Sigmoid colon (tissue), 7 donors: ENCODE data around the gene USP2. TPM values are rescaled to one million over a fixed set of nuclear protein-coding genes. Genes with fewer than 3 reads are reported as not detected.

Source experiments
- DNase-seq: peaks from one replicate; pipeline ENCODE4 v3.0.0-alpha.2; 2019
- H3K27ac ChIP-seq, 4 donors: fragments of 200-600 bp; sonication (generic); one replicate each; pipeline ENCODE4 v1.5.1; 2016 to 2019; ENCODE audit warnings: mild to moderate bottlenecking in 1 of 4
- H3K27me3 ChIP-seq, 3 donors: fragments of 200-600 bp; sonication (generic); one replicate each; pipeline ENCODE4 v1.5.1; 2019; ENCODE audit warnings: mild to moderate bottlenecking in 1 of 3
- H3K36me3 ChIP-seq, 4 donors: fragments of 200-600 bp; sonication (generic); one replicate each; pipeline ENCODE4 v1.5.1; 2016 to 2019
- H3K4me1 ChIP-seq, 4 donors: fragments of 200-600 bp; sonication (generic); one replicate each; pipeline ENCODE4 v1.5.1; 2017 to 2019
- H3K4me3 ChIP-seq, 4 donors: fragments of 200-600 bp; sonication (generic); one replicate each; pipeline ENCODE4 v1.5.1; 2017 to 2019; ENCODE audit warnings: mild to moderate bottlenecking in 2 of 4, moderate library complexity in 1 of 4
- H3K9me3 ChIP-seq, 4 donors: fragments of 200-600 bp in 3 of 4; sonication (generic) in 3 of 4; one replicate each; pipeline versions ENCODE4 v1.5.1 to v1.6.1; 2013 to 2019
- CTCF ChIP-seq, 4 experiments: fragments of 450-650 bp in 3 of 4; fragments of 200-600 bp in 1 of 4; IDR thresholded peaks; one replicate each; pipeline ENCODE4 v1.5.1; 2016 to 2019; ENCODE audit warnings: antibody characterized with exemption in 4 of 4, mild to moderate bottlenecking in 3 of 4, moderate library complexity in 2 of 4
- EP300 ChIP-seq, 4 donors: sonication (generic); formaldehyde crosslinking; IDR thresholded peaks; one replicate each; pipeline ENCODE4 v1.6.1; 2017; ENCODE audit warnings: antibody characterized with exemption in 4 of 4
- POLR2A ChIP-seq, 2 donors: fragments of 450-650 bp; IDR thresholded peaks; one replicate each; pipeline ENCODE4 v1.6.1; 2016; ENCODE audit warnings: antibody characterized with exemption in 2 of 2, mild to moderate bottlenecking in 2 of 2, moderate library complexity in 2 of 2
- POLR2AphosphoS5 ChIP-seq, 4 donors: sonication (generic); formaldehyde crosslinking; IDR thresholded peaks; one replicate each; pipeline ENCODE4 v1.6.1; 2017; ENCODE audit warnings: antibody characterized with exemption in 4 of 4
- WGBS, 2 donors: extraction: QIAGEN DNeasy Blood & Tissue Kit; methylation state at CpG; one replicate each; pipeline ENCODE4 v1.1.7; 2013; 5-methylcytosine and 5-hydroxymethylcytosine counted together
- intact Hi-C: fragments of 100-400 bp; cut with DNase I; formaldehyde crosslinking; loops from one replicate; pipeline ENCODE4 v1.15.1; 2023
- polyA plus RNA-seq, 3 donors: library from polyadenylated mRNA; stranded (reverse); fragments of 200-250 nt; gene quantifications; one replicate each; pipeline ENCODE4 v1.2.3, GENCODE V29; 2013
- total RNA-seq, 4 donors: library from RNA; depleted of rRNA; stranded (reverse); fragments of >200 nt; gene quantifications; one replicate each; pipeline ENCODE4 v1.1.0, GENCODE V29; 2016
- donor health status: healthy with polysubstance abuse.
- donor health status: Bipolar disorder and iron deficiency.
- donor health status: healthy.

USP2 gene
- 1 to 10 TPM in 3 of 4 donors, under 1 TPM in 1; 0.71 to 1.9 (median 1.5) TPM for total RNA-seq
- 10 to 100 TPM; 11.6 to 13.2 (median 13.0) TPM for polyA plus RNA-seq

GRCh38 chr11:119381181-119381988 is at the start of gene USP2:
TSS of gene USP2 (minus strand) at chr11:119381690. CDS start at chr11:119373480, 8,210 bp downstream.
- DNase-seq = peak; percentile 98
- Histone ChIP-seq H3K27me3 (no peaks in the 10 kb centered on the region), H3K27ac (peak within 1 kb of the TSS; percentile 20 to 79 (median 62)), H3K36me3 (no peaks in the 10 kb centered on the region), H3K9me3 (no peaks in the 10 kb centered on the region), H3K4me1 (peaks cover 0 to 22% (median 15%) of the 10 kb centered on the region in 4 donors), H3K4me3 (peak within 1 kb of the TSS; percentile 32 to 47 (median 40))
- TF ChIP-seq CTCF (IDR thresholded peaks at IDR 0.05) = peak; percentile 76 to 91 (median 88)
- TF ChIP-seq POLR2A (IDR thresholded peaks at IDR 0.05) = peak in 1 of 2 donors; percentile 41
- peak in 3 of 4 donors; percentile 62 to 92 (median 82) for TF ChIP-seq EP300 (IDR thresholded peaks at IDR 0.05)
- TF ChIP-seq POLR2AphosphoS5 (IDR thresholded peaks at IDR 0.05) = peak; percentile 25 to 85 (median 48)
- 0% methylated on average over 54 of the region's 54 CpGs for WGBS, 2 donors
- intact Hi-C loops = loop anchor here (1.0 to 5.0 kb wide), 2 partner anchors 25 to 39 kb away; partner anchors contain the start of gene C1QTNF5

- Histone ChIP-seq H3K9me3 (no peaks in the 10 kb centered on the region), H3K4me1 (peaks cover 0 to 32% (median 27%) of the 10 kb centered on the region in 4 donors), H3K4me3 (no peak overlapping the region), H3K36me3 (no peaks in the 10 kb centered on the region), H3K27ac (no peak overlapping the region), H3K27me3 (peaks cover 0 to 10% (median 9%) of the 10 kb centered on the region in 3 donors)
- DNase-seq = peak; percentile 73
- intact Hi-C loops = no loop called here
- WGBS, 2 donors = 81 to 83% methylated on average over 5 of the region's 5 CpGs
- TF ChIP-seq EP300 (IDR thresholded peaks at IDR 0.05) (no peak), CTCF (IDR thresholded peaks at IDR 0.05) (no peak), POLR2A (IDR thresholded peaks at IDR 0.05) (no peak), POLR2AphosphoS5 (IDR thresholded peaks at IDR 0.05) (no peak)
Observed at GRCh38 chr11:119427279-119427678, 45.8 kb upstream of the USP2 start.

- Histone ChIP-seq H3K4me3 (no peak overlapping the region), H3K36me3 (no peaks in the 10 kb centered on the region), H3K27ac (peak overlapping the region in 1 of 4 donors; percentile 73), H3K9me3 (no peaks in the 10 kb centered on the region), H3K27me3 (peaks cover 0 to 21% (median 17%) of the 10 kb centered on the region in 3 donors), H3K4me1 (peaks cover 0 to 42% (median 34%) of the 10 kb centered on the region in 4 donors)
- TF ChIP-seq POLR2A (IDR thresholded peaks at IDR 0.05) (no peak), EP300 (IDR thresholded peaks at IDR 0.05) (no peak), CTCF (IDR thresholded peaks at IDR 0.05) (no peak), POLR2AphosphoS5 (IDR thresholded peaks at IDR 0.05) (no peak)
- WGBS, 2 donors = 70 to 72% methylated on average over 4 of the region's 4 CpGs
- intact Hi-C loops = no loop called here
- no peak for DNase-seq
Observed at GRCh38 chr11:119426142-119426541, 44.7 kb upstream of the USP2 start.

GRCh38 chr11:119424775-119425174 is 43.3 kb upstream of the USP2 start:
- DNase-seq = no peak
- Histone ChIP-seq H3K4me1 (peaks cover 0 to 51% (median 36%) of the 10 kb centered on the region in 4 donors), H3K36me3 (no peaks in the 10 kb centered on the region), H3K27me3 (peaks cover 0 to 32% (median 21%) of the 10 kb centered on the region in 3 donors), H3K27ac (peak overlapping the region in 2 of 4 donors; percentile 51 to 73), H3K4me3 (no peak overlapping the region), H3K9me3 (no peaks in the 10 kb centered on the region)
- 90 to 94% methylated on average over 2 of the region's 2 CpGs for WGBS, 2 donors
- intact Hi-C loops = no loop called here
- peak in 3 of 4 donors; percentile 68 to 81 (median 77) for TF ChIP-seq POLR2AphosphoS5 (IDR thresholded peaks at IDR 0.05)
- TF ChIP-seq EP300 (IDR thresholded peaks at IDR 0.05) = no peak
- TF ChIP-seq CTCF (IDR thresholded peaks at IDR 0.05) = no peak
